ENCODE data around the gene THNSL1. TPM values are rescaled to one million over a fixed set of nuclear protein-coding genes. Genes with fewer than 3 reads are reported as not detected.

The THNSL1 gene
- total RNA-seq, 4 donors from 2014 or later = 5.8 to 10.1 (median 8.2) TPM

DNA sequence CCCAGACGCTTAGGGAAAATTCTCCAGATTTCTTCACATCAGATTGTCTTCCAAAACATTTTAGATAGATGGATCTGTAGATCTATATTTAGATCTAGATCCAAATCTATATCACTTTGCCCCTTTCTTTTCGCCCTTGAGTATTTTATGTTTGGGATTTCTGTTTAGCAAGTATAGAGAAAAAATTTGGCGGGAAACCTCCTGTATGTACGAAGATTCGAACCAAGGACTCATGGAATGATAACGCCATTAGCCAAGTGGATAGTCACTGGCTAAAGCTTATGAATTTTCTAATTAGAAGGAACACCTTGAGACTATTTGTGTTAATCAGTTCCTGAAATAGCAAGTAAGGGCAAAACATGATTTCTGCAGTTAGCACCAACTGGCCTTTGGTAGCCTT is 1.2 kb downstream of the THNSL1 start:
- peaks cover 0 to 11% of the 10 kb centered on the region in 2 donors for H3K4me1 ChIP-seq
- WGBS, 2 donors = 90% methylated on average over 6 of the region's 6 CpGs
- no peaks in the 10 kb centered on the region for H3K36me3 ChIP-seq
- no peak for DNase-seq
- intact Hi-C loops (cut with DNase I) = no loop called here
- no peaks in the 10 kb centered on the region for H3K9me3 ChIP-seq
- H3K27me3 ChIP-seq = no peaks in the 10 kb centered on the region
- peak overlapping the region in 1 of 3 donors; percentile 40 for H3K4me3 ChIP-seq (replicated peaks in 1 of 3)
- H3K27ac ChIP-seq = peak overlapping the region; percentile 84 to 97 (median 93)
- no peak for TF ChIP-seq POLR2A (IDR thresholded peaks at IDR 0.05)

DNA sequence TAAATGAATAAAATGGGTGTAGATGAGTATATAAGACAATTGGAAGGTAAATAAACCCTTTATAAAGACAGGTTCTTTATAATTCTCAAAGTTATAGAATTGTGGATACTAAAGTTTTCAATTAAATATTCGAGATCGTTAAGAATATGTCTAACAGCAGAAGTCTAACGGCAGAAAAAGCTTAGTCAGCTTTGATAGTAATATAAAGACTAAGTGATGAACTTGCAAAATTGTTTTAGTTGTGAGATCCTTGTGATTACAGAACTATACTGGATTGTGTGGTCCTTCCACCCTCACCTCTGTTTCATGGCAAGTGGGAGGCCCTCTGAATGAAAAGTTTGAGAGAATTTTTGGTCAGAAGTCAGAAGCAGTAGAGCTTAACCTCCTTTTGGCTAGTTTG is 2.3 kb downstream of the THNSL1 start:
- no peaks in the 10 kb centered on the region for H3K27me3 ChIP-seq
- intact Hi-C loops (cut with DNase I) = no loop called here
- no peak for DNase-seq
- 95 to 96% methylated on average over 3 of the region's 3 CpGs for WGBS, 2 donors
- H3K27ac ChIP-seq = no peak overlapping the region
- TF ChIP-seq POLR2A (IDR thresholded peaks at IDR 0.05) = no peak
- TF ChIP-seq, protein P1, sequence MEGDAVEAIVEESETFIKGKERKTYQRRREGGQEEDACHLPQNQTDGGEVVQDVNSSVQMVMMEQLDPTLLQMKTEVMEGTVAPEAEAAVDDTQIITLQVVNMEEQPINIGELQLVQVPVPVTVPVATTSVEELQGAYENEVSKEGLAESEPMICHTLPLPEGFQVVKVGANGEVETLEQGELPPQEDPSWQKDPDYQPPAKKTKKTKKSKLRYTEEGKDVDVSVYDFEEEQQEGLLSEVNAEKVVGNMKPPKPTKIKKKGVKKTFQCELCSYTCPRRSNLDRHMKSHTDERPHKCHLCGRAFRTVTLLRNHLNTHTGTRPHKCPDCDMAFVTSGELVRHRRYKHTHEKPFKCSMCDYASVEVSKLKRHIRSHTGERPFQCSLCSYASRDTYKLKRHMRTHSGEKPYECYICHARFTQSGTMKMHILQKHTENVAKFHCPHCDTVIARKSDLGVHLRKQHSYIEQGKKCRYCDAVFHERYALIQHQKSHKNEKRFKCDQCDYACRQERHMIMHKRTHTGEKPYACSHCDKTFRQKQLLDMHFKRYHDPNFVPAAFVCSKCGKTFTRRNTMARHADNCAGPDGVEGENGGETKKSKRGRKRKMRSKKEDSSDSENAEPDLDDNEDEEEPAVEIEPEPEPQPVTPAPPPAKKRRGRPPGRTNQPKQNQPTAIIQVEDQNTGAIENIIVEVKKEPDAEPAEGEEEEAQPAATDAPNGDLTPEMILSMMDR (IDR thresholded peaks at IDR 0.05) = no peak
- no peaks in the 10 kb centered on the region for H3K36me3 ChIP-seq
- H3K4me1 ChIP-seq = peaks cover 0 to 11% of the 10 kb centered on the region in 2 donors
- no peaks in the 10 kb centered on the region for H3K9me3 ChIP-seq
- no peak overlapping the region for H3K4me3 ChIP-seq (replicated peaks in 1 of 3)

DNA sequence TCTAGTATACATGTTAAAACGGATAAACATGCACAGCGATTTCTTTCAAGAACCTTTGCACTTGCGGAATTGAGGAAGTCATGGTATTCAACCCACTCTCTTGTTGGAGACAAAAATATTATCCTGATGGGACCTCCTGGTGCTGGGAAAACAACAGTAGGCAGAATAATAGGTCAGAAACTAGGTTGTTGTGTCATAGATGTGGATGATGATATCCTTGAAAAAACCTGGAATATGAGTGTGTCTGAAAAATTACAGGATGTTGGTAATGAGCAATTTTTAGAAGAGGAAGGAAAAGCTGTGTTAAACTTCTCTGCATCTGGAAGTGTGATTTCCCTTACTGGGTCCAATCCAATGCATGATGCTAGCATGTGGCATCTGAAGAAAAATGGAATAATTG is 6.9 kb downstream of the THNSL1 start:
- H3K4me1 ChIP-seq = peaks cover 0 to 4% of the 10 kb centered on the region in 2 donors
- no peaks in the 10 kb centered on the region for H3K9me3 ChIP-seq
- H3K27me3 ChIP-seq = no peaks in the 10 kb centered on the region
- DNase-seq = no peak
- no peaks in the 10 kb centered on the region for H3K36me3 ChIP-seq
- no peak overlapping the region for H3K4me3 ChIP-seq (replicated peaks in 1 of 3)
- TF ChIP-seq, protein P1 (IDR thresholded peaks at IDR 0.05) = no peak
- no peak for TF ChIP-seq POLR2A (IDR thresholded peaks at IDR 0.05)
- intact Hi-C loops (cut with DNase I) = loop anchor here (10.0 kb wide), 1 partner anchor 52 kb away; no protein-coding TSS in a partner anchor
- 78 to 79% methylated on average over 3 of the region's 3 CpGs for WGBS, 2 donors
- no peak overlapping the region for H3K27ac ChIP-seq

DNA sequence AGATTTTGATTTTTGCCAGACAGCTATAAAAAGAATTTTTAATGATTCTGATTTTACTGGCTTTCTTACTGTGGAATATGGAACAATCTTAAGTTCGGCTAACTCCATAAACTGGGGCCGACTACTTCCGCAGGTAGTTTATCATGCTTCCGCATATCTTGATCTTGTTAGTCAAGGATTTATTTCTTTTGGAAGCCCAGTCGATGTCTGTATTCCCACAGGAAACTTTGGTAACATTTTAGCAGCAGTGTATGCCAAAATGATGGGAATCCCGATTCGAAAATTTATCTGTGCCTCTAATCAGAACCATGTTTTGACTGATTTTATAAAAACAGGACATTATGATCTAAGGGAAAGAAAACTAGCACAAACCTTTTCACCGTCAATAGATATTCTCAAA is 8.1 kb downstream of the THNSL1 start:
- no peak overlapping the region for H3K4me3 ChIP-seq (replicated peaks in 1 of 3)
- WGBS, 2 donors = 74% methylated on average over 8 of the region's 8 CpGs
- DNase-seq = no peak
- no peaks in the 10 kb centered on the region for H3K27me3 ChIP-seq
- TF ChIP-seq, protein P1 (IDR thresholded peaks at IDR 0.05) = no peak
- no peak for TF ChIP-seq POLR2A (IDR thresholded peaks at IDR 0.05)
- no peaks in the 10 kb centered on the region for H3K9me3 ChIP-seq
- H3K4me1 ChIP-seq = peaks cover 0 to 3% of the 10 kb centered on the region in 2 donors
- H3K36me3 ChIP-seq = no peaks in the 10 kb centered on the region
- intact Hi-C loops (cut with DNase I) = loop anchor here (10.0 kb wide), 1 partner anchor 50 kb away; no protein-coding TSS in a partner anchor
- H3K27ac ChIP-seq = peak overlapping the region in 1 of 3 donors; percentile 11

DNA sequence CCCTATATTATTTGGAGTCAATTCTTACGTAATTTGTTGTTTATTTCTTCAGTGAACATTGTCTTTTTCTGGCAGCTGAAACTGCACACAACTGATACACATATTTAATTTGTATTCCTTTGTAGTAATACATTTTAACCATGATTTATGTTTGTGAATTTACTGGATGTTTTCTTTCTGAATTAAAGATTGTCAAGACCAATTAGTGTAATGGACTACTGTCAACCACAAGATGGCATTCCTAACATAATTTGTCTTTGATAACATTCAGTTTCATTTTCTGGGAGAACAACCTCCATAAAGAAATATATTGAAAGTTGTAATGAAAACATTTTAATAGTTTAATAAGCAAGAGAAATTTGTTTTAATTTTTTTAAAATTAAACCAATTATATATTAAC is 10.1 kb downstream of the THNSL1 start:
- DNase-seq = no peak
- H3K9me3 ChIP-seq = no peaks in the 10 kb centered on the region
- no peak overlapping the region for H3K4me3 ChIP-seq (replicated peaks in 1 of 3)
- intact Hi-C loops (cut with DNase I) = loop anchor here (10.0 kb wide), 1 partner anchor 48 kb away; no protein-coding TSS in a partner anchor
- H3K27me3 ChIP-seq = no peaks in the 10 kb centered on the region
- 82 to 87% methylated on average over 1 of the region's 1 CpG for WGBS, 2 donors
- no peaks in the 10 kb centered on the region for H3K36me3 ChIP-seq
- H3K27ac ChIP-seq = no peak overlapping the region
- TF ChIP-seq POLR2A (IDR thresholded peaks at IDR 0.05) = no peak
- TF ChIP-seq, protein P1 (IDR thresholded peaks at IDR 0.05) = peak in 4 of 6 experiments; percentile 18 to 53 (median 36)
- peaks cover 0 to 3% of the 10 kb centered on the region in 2 donors for H3K4me1 ChIP-seq
